NCI-H2196 (cell line): Measurements from ENCODE around the gene EPHA7.

Experiments used
- DNase-seq: peaks from one replicate; lab custom pipeline; 2025; ENCODE audit not compliant: unreplicated experiment; lab: John Stamatoyannopoulos, UW

Gene EPHA7

GRCh38 chr6:93259332-93259731 is 160.0 kb downstream of the EPHA7 start:
- DNase-seq = no peak

DNA sequence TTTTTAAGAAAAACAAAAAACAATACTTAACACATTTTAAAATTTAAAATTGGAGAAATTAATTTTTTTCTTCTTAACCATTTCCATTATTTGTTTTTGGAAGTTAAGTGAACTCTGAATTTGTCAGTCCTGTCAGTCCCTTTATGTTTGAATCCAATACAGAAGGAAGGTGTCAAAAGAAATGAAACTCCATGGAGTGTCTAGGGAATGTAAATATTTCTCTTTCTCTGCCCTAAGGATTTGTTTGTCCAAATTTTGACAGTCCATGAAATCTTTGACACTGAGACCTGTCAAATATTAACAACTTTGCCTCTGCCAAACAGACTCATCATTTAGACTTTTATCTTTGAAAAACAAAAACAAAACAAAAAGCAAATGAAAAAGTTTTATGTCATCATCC is 166.4 kb downstream of the EPHA7 start:
- no peak for DNase-seq

DNA sequence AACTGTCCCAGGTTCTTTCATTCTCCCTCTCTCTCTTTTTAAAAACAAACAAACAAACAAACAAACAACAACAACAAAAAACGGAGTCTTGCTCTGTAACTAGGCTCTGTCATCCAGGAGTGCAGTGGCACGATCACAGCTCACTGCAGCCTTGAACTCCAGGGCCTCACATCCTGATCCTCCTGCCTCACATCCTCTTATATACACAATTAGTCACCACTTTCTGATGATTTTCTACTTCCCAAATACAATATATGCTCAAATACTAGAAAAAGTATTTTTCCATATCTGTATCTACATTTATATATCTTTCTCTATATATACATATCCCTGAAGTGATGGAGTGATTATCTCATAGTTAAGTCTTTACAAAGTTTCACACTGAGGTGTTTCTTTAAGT is 170.7 kb downstream of the EPHA7 start:
- DNase-seq = no peak

DNA sequence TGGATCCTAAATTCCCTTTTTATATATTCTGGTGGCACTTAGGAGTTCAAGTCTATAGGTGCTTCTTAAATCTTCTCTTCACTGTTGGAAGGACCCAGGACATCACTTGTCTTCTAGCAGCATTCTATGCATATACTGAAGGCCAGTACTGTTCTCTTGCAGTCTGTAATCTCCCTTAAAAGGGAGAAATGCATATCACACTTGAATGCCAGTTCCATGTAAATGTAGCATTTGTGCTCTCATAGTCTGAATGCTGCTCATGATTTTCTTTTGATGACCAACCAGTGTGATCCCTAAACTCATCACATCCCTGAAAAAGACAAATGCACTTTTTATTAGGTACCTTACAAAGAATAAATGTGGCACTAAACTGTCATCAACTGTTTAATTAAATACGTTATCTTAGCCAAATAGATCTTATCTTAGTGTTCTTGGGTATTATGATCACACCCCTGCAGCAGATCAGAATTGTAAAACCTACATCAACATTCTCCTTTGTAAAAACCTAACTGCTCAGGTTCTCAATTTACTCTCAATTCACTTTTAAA is 176.1 kb downstream of the EPHA7 start:
- DNase-seq = no peak

DNA sequence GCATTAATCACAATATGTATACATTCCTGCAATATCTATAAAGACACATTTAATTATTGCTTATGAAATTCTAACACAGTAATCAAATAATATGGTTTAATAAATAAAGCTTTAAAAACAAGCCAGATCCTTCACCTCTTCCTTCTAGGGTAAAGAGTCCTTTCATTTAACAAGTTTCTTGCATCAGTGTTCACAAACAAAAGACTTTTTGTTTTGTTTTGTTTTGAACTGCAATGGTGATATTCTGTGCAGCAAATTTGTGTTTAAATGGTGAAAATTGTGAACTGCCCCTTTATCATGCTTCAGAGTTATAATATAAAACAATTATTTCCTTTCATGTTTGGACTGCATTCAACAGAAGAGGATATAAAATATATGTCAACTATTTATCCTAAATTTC is 177.3 kb downstream of the EPHA7 start:
- DNase-seq = no peak

- no peak for DNase-seq
Measured at GRCh38 chr6:93238632-93239031, 180.7 kb downstream of the EPHA7 start.

- DNase-seq = no peak
Measured at GRCh38 chr6:93235775-93236174, 183.6 kb downstream of the EPHA7 start.

DNA sequence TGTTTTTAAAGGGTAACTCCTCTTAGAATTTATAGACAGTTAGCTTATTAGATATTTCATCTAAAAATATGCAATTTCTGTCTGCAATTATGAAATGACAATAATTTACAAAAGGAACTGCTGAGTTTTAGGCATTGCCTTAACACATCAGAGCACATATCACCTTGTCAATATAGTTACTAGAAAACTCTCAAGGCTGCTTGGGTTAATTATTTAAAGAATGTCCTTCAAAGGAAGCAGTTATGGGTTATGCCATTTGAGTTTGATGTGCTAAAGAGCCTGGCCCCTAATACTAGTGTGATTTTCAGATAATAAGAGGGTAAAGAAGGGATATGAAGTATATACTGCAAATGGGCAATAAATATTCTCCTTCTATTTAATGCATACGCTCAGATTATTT is 192.5 kb downstream of the EPHA7 start:
- DNase-seq = no peak

DNA sequence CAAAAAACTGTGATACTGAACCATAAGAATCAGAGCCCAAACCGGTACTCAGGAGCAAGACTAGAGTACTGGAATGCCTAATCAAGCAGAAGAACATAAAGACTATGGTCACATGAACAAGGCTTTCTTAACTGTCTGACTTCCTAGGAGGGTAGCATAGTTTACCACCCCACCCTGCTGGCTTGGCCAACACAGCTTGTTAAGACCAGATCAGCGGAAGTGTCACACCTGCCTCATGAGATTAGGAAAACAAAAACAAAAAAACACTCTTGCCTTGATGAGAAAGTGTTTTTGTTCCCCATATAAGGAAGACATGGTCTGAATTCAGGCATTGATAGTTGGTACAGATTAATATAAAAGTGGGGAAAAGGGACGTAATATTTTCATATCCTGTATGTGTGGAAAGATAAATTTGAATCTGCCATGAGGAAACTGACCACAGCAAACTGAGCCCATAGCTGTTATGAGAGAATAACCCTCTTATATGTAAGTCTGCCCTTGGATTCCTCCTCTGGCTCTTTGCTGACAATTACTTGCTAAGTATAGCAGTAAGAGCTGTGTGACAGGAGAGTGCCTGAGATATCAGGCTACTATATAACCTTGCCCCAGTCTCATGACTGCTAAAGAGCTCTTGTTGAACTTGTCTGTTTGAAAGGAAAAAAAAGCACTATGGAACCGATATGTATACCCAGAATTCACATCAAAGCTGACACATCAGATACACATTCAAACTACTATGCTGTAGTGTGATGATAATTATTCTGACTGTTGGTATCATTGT is 197.1 kb downstream of the EPHA7 start:
- no peak for DNase-seq

DNA sequence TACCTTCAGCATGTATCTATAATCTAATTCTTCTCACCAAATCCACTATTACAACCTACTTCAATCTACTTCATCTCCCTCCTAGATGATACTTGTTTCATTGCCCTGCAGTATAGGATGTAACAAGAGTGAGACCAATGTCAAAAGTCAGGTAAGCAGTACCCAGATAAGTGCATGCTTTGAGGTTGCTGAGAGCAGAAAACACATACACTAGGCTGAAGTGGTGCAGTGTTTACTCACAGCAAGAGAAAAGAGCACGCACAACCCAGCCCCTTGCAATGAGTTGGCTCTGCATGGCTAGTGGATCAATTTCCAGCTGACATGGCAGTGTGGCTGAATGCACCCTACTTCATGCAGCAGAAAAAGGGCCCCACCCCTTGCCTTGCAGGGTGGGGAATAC is 199.9 kb downstream of the EPHA7 start:
- no peak for DNase-seq

DNA sequence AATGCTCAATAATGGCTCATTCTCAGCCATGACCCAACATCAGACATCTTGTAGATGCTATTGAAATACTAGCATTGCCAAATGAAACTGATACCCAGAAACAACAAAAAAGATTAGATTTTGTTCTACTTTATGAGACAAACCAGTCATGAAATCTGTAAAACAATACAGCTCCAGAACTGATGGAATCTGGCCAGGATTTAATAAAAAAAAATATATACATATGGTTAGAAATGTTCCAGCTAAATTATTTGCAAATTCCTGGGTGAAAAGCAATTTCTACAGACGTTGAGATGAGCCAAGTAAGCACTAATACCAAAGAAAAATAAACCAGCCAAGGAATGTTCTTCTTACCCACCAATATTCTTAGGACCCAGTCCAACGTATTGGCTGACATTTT is 201.3 kb downstream of the EPHA7 start:
- no peak for DNase-seq

DNA sequence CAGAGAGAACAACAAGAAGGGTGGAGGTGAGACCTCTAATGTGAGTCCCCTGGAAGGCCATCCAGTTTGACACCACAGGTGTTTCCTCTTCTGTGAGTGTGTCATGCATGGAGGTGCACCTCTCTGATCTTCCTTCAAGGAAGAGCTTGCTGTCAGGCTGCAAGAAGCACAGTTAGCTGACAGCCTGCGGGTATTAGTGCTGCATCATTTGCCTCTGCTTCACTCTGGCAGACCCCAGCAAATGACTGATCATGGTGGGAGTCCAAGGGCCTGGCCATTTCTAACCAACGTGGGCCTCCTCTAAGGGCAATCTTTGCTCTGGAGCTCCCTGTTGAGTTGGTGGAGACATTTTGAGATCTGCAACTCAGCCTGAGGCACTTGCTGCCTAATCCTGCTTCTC is 206.3 kb downstream of the EPHA7 start:
- no peak for DNase-seq

- DNase-seq = no peak
Measured at GRCh38 chr6:93210908-93211307, 208.5 kb downstream of the EPHA7 start.

DNA sequence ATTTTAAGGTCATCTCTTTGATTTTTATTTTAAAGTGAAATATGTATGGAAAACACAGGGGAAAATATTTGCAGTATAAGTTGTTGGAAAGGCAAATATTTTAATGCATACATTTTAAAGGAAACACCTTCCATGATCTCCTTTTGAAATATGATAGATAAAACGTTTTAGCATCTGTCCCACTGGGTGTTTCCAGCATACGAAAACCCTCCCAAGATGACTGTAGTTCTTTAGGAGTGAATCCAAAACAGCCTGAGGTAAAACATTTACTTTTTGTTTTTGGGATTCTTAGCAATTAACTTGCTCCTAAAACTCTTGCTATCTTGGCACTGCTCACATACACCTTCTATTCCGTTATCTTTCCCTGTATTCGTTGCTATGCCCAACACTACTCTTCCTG is 210.0 kb downstream of the EPHA7 start:
- DNase-seq = no peak

DNA sequence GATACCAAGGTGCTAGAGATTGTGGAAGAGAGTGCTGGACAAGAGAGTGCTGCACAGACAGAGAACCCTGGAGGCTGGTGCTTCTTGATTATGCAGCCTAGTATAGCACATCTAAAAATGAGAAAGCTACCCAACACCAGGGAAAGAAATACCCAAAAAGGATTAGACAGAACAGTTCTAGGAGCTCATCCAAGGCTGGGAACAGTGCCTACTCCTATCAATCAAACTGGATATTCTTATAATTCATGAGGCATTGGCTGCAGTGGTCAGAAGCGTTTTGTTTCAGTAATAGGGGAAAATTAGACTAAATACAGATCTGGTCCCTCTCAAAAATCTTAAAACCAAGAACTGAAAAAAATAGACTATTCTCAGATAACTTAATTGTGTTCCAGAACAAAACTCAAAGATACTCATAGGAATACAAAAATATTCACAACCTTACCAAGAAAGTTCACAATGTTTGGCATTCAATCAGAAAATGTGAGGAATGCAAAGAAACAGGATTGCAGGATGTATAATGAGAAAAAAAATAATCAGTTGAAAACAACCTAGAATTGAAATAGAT is 222.9 kb downstream of the EPHA7 start:
- no peak for DNase-seq

GRCh38 chr6:93194480-93194879 is 224.9 kb downstream of the EPHA7 start:
- no peak for DNase-seq

- DNase-seq = no peak
Measured at GRCh38 chr6:93193868-93194267, 225.5 kb downstream of the EPHA7 start.
